GM12878 (cell line): Measurements from ENCODE around the gene RFFL. TPM values are rescaled to one million over a fixed set of nuclear protein-coding genes. Genes with fewer than 3 reads are reported as not detected.
A peak's percentile ranks its signal among the peaks of the same experiment; 100 is the strongest.

ENCODE experiments used
- ATF2 ChIP-seq: IDR thresholded peaks from 2 replicates; pipeline ENCODE4 v1.6.1; 2012; ENCODE audit warnings: low read length, inconsistent platforms
- BACH1 ChIP-seq: fragments of 450-650 bp; IDR thresholded peaks from 2 replicates; pipeline ENCODE4 v1.6.1; 2017; ENCODE audit warnings: mild to moderate bottlenecking, borderline replicate concordance
- DPF2 ChIP-seq: fragments of 450-650 bp; IDR thresholded peaks from 2 replicates; pipeline ENCODE4 v1.6.1; 2017; ENCODE audit warnings: mild to moderate bottlenecking
- EGR1 ChIP-seq, 2 experiments: IDR thresholded peaks; 1 replicate in 1 of 2; 2 replicates in 1 of 2; pipeline ENCODE4 v1.6.1; 2011 to 2012; ENCODE audit warnings: low read depth in 2 of 2, low read length in 2 of 2, borderline replicate concordance in 1 of 2, mild to moderate bottlenecking in 1 of 2, moderate library complexity in 1 of 2
- FOS ChIP-seq: IDR thresholded peaks from 3 replicates; pipeline ENCODE4 v1.6.1; 2011; ENCODE audit warnings: borderline replicate concordance; ENCODE audit not compliant: insufficient read length; ENCODE audit errors: extremely low read depth
- HDAC6 ChIP-seq: fragments of 200-600 bp; sonication (generic); IDR thresholded peaks from one replicate; pipeline ENCODE4 v1.8.0; 2017; ENCODE audit warnings: antibody characterized with exemption; ENCODE audit not compliant: unreplicated experiment
- IRF3 ChIP-seq: fragments of 450-650 bp; IDR thresholded peaks from 2 replicates; pipeline ENCODE4 v1.6.1; 2014; ENCODE audit warnings: mild to moderate bottlenecking
- LARP7 ChIP-seq: fragments of 450-650 bp; IDR thresholded peaks from 2 replicates; pipeline ENCODE4 v1.6.1; 2017; ENCODE audit warnings: mild to moderate bottlenecking
- MYB ChIP-seq: fragments of 150-350 bp; IDR thresholded peaks from 2 replicates; pipeline ENCODE4 v1.6.1; 2014; ENCODE audit warnings: mild to moderate bottlenecking, low read depth, low read length, borderline replicate concordance
- NBN ChIP-seq: fragments of 450-650 bp; IDR thresholded peaks from 2 replicates; pipeline ENCODE4 v1.6.1; 2016
- NR2F1 ChIP-seq: fragments of 450-650 bp; conservative IDR thresholded peaks from 2 replicates; pipeline ENCODE4 v1.6.1; 2017; ENCODE audit warnings: mild to moderate bottlenecking
- RAD51 ChIP-seq: fragments of 450-650 bp; IDR thresholded peaks from 2 replicates; pipeline ENCODE4 v1.6.1; 2016; ENCODE audit warnings: moderate library complexity, mild to moderate bottlenecking, inconsistent platforms
- RUNX3 ChIP-seq: IDR thresholded peaks from 2 replicates; pipeline ENCODE4 v1.6.1; 2012; ENCODE audit warnings: low read length, inconsistent platforms
- SREBF2 ChIP-seq: IDR thresholded peaks from 2 replicates; pipeline ENCODE4 v1.6.1; 2012; ENCODE audit warnings: mild to moderate bottlenecking, low read length
- WRNIP1 ChIP-seq: IDR thresholded peaks from 2 replicates; pipeline ENCODE4 v1.6.1; 2011; ENCODE audit warnings: low read depth, low read length, improper control_type of control experiment, borderline replicate concordance
- ZNF207 ChIP-seq: fragments of 450-650 bp; IDR thresholded peaks from 2 replicates; pipeline ENCODE4 v1.6.1; 2014; ENCODE audit warnings: antibody characterized with exemption, mild to moderate bottlenecking, borderline replicate concordance
- ZNF622 ChIP-seq: fragments of 450-650 bp; IDR thresholded peaks from 2 replicates; pipeline ENCODE4 v1.6.1; 2017; ENCODE audit warnings: mild to moderate bottlenecking, inconsistent platforms
- ZNF687 ChIP-seq: fragments of 450-650 bp; IDR thresholded peaks from 2 replicates; pipeline ENCODE4 v1.6.1; 2017; ENCODE audit warnings: mild to moderate bottlenecking, moderate library complexity
- polyA plus RNA-seq, 11 experiments: library from polyadenylated mRNA; depleted of rRNA in 4 of 11; unstranded in 6 of 11; stranded (reverse) in 5 of 11; fragments of >200 nt; fragmentation: Nextera tagmentation in 4 of 11; fragmentation: Illumina TruSeq in 1 of 11; extraction: Ambion mirVana in 4 of 11; extraction: Trizol in 1 of 11; gene quantifications; 1 replicate in 1 of 11; 2 replicates in 10 of 11; pipeline versions ENCODE4 v1.2.1 to v1.2.3, GENCODE V29; 2011 to 2016; ENCODE audit warnings: inconsistent platforms in 2 of 11, missing spikeins in 2 of 11, low read depth in 1 of 11
- total RNA-seq, 4 experiments: library from RNA; depleted of rRNA in 3 of 4; stranded (reverse); fragments of >200 nt in 3 of 4; fragmentation: Illumina TruSeq in 1 of 4; extraction: Trizol in 1 of 4; gene quantifications; 2 replicates each; pipeline versions ENCODE4 v1.2.1 to v1.2.3, GENCODE V29; 2013 to 2021
- TF ChIP-seq, protein P1 (sequence below): fragments of 450-650 bp; IDR thresholded peaks from 2 replicates; pipeline ENCODE4 v1.6.1; 2018; ENCODE audit warnings: borderline replicate concordance, mild to moderate bottlenecking; ENCODE audit not compliant: partially characterized antibody
- TF ChIP-seq, protein P2 (sequence below): fragments of 450-650 bp; IDR thresholded peaks from 2 replicates; pipeline ENCODE4 v1.6.1; 2017; ENCODE audit warnings: borderline replicate concordance
- TF ChIP-seq, protein P3 (sequence below): IDR thresholded peaks from 2 replicates; pipeline ENCODE4 v1.6.1; 2011; ENCODE audit warnings: low read depth, low read length, improper control_type of control experiment, borderline replicate concordance

Gene RFFL
- total and polyA plus RNA-seq, 10 of the 15 experiments (the other 5 are each of a cell fraction or from before 2014, with no cell fraction given): 4.7 to 56.1 (median 26.9) TPM

DNA sequence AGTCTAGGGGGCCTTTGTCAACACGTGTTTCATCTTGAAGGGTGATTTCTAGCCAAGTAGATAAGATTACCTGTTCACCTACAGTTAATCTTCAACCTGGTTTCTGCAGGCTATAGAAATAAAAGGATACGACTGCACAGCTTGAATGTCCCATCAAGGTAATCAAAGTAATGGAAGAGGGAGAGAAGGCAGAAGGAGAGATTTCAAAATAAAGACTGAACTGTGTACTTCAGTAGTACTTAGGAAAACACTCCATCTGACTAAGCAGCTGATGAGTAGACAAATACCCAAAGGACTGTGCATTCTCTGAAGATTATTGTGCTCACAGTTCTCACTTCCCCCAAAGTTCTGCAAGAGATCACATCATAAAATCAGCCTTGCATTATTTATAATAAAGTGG lies 5.8 kb upstream of the RFFL start (continued):
- TF ChIP-seq ZNF687: peak; percentile 68; the same call in 1 of the 2 replicates
- TF ChIP-seq, protein P1, sequence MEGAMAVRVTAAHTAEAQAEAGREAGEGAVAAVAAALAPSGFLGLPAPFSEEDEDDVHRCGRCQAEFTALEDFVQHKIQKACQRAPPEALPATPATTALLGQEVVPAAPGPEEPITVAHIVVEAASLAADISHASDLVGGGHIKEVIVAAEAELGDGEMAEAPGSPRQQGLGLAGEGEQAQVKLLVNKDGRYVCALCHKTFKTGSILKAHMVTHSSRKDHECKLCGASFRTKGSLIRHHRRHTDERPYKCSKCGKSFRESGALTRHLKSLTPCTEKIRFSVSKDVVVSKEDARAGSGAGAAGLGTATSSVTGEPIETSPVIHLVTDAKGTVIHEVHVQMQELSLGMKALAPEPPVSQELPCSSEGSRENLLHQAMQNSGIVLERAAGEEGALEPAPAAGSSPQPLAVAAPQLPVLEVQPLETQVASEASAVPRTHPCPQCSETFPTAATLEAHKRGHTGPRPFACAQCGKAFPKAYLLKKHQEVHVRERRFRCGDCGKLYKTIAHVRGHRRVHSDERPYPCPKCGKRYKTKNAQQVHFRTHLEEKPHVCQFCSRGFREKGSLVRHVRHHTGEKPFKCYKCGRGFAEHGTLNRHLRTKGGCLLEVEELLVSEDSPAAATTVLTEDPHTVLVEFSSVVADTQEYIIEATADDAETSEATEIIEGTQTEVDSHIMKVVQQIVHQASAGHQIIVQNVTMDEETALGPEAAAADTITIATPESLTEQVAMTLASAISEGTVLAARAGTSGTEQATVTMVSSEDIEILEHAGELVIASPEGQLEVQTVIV: no peak
- no peak for TF ChIP-seq MYB
- no peak for TF ChIP-seq FOS
- TF ChIP-seq ZNF207: no peak
- TF ChIP-seq RAD51: no peak
- TF ChIP-seq DPF2: no peak
- TF ChIP-seq NBN: no peak
- TF ChIP-seq EGR1 (IDR thresholded peaks at IDR 0.05; ENCODE audit: borderline replicate concordance in 1 of 2, low read depth in 2 of 2, low read length in 2 of 2): no peak
- TF ChIP-seq, protein P2, sequence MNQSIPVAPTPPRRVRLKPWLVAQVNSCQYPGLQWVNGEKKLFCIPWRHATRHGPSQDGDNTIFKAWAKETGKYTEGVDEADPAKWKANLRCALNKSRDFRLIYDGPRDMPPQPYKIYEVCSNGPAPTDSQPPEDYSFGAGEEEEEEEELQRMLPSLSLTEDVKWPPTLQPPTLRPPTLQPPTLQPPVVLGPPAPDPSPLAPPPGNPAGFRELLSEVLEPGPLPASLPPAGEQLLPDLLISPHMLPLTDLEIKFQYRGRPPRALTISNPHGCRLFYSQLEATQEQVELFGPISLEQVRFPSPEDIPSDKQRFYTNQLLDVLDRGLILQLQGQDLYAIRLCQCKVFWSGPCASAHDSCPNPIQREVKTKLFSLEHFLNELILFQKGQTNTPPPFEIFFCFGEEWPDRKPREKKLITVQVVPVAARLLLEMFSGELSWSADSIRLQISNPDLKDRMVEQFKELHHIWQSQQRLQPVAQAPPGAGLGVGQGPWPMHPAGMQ: no peak
- TF ChIP-seq SREBF2: no peak
- no peak for TF ChIP-seq NR2F1
- TF ChIP-seq HDAC6: no peak
- TF ChIP-seq WRNIP1: no peak
- no peak for TF ChIP-seq ZNF622
- no peak for TF ChIP-seq IRF3
- no peak for TF ChIP-seq ATF2
- TF ChIP-seq, protein P3, sequence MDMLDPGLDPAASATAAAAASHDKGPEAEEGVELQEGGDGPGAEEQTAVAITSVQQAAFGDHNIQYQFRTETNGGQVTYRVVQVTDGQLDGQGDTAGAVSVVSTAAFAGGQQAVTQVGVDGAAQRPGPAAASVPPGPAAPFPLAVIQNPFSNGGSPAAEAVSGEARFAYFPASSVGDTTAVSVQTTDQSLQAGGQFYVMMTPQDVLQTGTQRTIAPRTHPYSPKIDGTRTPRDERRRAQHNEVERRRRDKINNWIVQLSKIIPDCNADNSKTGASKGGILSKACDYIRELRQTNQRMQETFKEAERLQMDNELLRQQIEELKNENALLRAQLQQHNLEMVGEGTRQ: no peak
- TF ChIP-seq BACH1: no peak
- no peak for TF ChIP-seq LARP7
- TF ChIP-seq RUNX3: no peak
